Measurements from ENCODE around the gene RGS10. TPM values are rescaled to one million over a fixed set of nuclear protein-coding genes. Genes with fewer than 3 reads are reported as not detected.

Gene RGS10
- total RNA-seq: 3.4 TPM

GRCh38 chr10:119542357-119542987 is at the start of gene RGS10:
TSS of gene RGS10 (minus strand) at chr10:119542719. CDS start at chr10:119542638, 81 bp downstream.

Other genes starting within 250 kb of the RGS10 start
- 128 TPM for gene TIAL1, start 54.2 kb upstream of the RGS10 start, total RNA-seq
- 0.63 TPM for gene BAG3, start 108.7 kb upstream of the RGS10 start, total RNA-seq
- gene INPP5F, start 183.3 kb upstream of the RGS10 start, total RNA-seq: 198 TPM

All from parietal lobe (tissue), 1 donor.